Measurements from ENCODE around the gene SESN1. TPM values are rescaled to one million over a fixed set of nuclear protein-coding genes. Genes with fewer than 3 reads are reported as not detected.

Gene SESN1
- total RNA-seq, 1 donor from 2014 or later: 8.2 TPM

Other genes with a start within 250 kb of the SESN1 start
- gene ARMC2, start 246.4 kb downstream of the SESN1 start, total RNA-seq: 2.0 TPM
- gene CEP57L1, start 661 bp upstream of the SESN1 start, total RNA-seq: 7.6 TPM